Measurements from ENCODE around the gene AFF3. TPM values are rescaled to one million over a fixed set of nuclear protein-coding genes. Genes with fewer than 3 reads are reported as not detected.

The AFF3 gene
- total and polyA plus RNA-seq, 10 of the 15 experiments (the other 5 are each of a cell fraction or from before 2014, with no cell fraction given): 0.26 to 5.5 (median 3.0) TPM

DNA sequence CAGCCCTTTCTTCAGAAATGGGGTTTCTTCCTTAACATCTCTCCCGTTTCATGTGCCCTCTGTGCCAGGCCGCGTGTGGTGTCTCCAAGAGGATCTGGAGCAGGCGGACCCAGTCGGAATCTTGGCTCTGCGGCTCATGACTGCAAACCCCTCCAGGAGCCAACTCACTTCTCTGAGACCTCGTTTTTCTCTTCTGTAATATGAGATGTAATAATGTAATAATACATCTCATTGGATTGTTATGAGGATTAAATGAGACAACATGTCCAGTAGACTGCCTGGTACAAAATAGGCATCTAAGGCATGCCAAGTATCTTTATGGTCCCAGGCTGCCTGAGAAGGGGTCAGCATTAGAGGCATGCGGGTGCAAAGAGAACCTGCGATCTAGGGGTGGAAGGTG, 431.2 kb downstream of the AFF3 start:
- H3K9ac ChIP-seq (ENCODE audit: control insufficient read depth, insufficient read depth, low read length): no peak overlapping the region
- RAD21 ChIA-PET (ENCODE audit: unreplicated experiment): no interaction called here

More for the DNA sequence above, 431.2 kb downstream of the AFF3 start:
- ATAC-seq (no peak), DNase-seq (ENCODE audit: low read depth, low spot score) (no peak), FAIRE-seq (no peak)
- no peak overlapping the region for H2AFZ ChIP-seq (ENCODE audit: control insufficient read depth, low read depth, low read length)
- H3K4me3 ChIP-seq: no peak overlapping the region
- H3K27me3 ChIP-seq (replicated peaks in 1 of 2; ENCODE audit: control insufficient read depth in 2 of 2, insufficient read depth in 2 of 2, low read length in 1 of 2): no peaks in the 10 kb centered on the region
- ChIA-PET CTCF (no interaction called here), SMC1A (ENCODE audit: uncharacterized antibody, unreplicated experiment) (no interaction called here), POLR2A (no interaction called here)
- in situ Hi-C loops (cut with MboI) (no loop called here), intact Hi-C loops (cut with micrococcal nuclease; ENCODE audit: unreplicated experiment) (no loop called here)
- H3K9me3 ChIP-seq (replicated peaks; ENCODE audit: control insufficient read depth, insufficient read depth, low read length): no peaks in the 10 kb centered on the region
- no peak overlapping the region for H3K27ac ChIP-seq (ENCODE audit: control insufficient read depth, insufficient read depth)
- H3K4me1 ChIP-seq (ENCODE audit: control insufficient read depth, insufficient read depth, low read length): no peaks in the 10 kb centered on the region
- no TSS peak for BruUV-seq (replicated peaks)
- TF ChIP-seq NFIC (IDR thresholded peaks at IDR 0.05; ENCODE audit: low read depth, low read length): no peak
- no peak for TF ChIP-seq MLLT1 (IDR thresholded peaks at IDR 0.05)
- TF ChIP-seq STAT3 (IDR thresholded peaks at IDR 0.05; ENCODE audit: low read depth, low read length): no peak
- no peak for TF ChIP-seq BMI1 (IDR thresholded peaks at IDR 0.05; ENCODE audit: borderline replicate concordance)
- TF ChIP-seq RCOR1 (conservative IDR thresholded peaks at IDR 0.05; ENCODE audit: low read depth, low read length): no peak
- no peak for TF ChIP-seq NR2F1 (conservative IDR thresholded peaks at IDR 0.05)
- no peak for TF ChIP-seq CEBPB (IDR thresholded peaks at IDR 0.05; ENCODE audit: borderline replicate concordance in 1 of 2, low read depth in 2 of 2, low read length in 2 of 2)
- TF ChIP-seq KDM1A (IDR thresholded peaks at IDR 0.05; ENCODE audit: borderline replicate concordance): no peak
- no peak for TF ChIP-seq NR2C2 (IDR thresholded peaks at IDR 0.05; ENCODE audit: borderline replicate concordance, control insufficient read depth, insufficient read length, low read depth)
- TF ChIP-seq ASH2L (IDR thresholded peaks at IDR 0.05; ENCODE audit: borderline replicate concordance, low read depth): no peak
- no peak for TF ChIP-seq IRF5 (IDR thresholded peaks at IDR 0.05; ENCODE audit: borderline replicate concordance)
- no peak for TF ChIP-seq SIX5 (IDR thresholded peaks at IDR 0.05; ENCODE audit: low read depth, low read length, severe bottlenecking)
- TF ChIP-seq POU2F2 (IDR thresholded peaks at IDR 0.05; ENCODE audit: borderline replicate concordance, low read depth, low read length): no peak
- TF ChIP-seq, protein P1, sequence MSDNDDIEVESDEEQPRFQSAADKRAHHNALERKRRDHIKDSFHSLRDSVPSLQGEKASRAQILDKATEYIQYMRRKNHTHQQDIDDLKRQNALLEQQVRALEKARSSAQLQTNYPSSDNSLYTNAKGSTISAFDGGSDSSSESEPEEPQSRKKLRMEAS (IDR thresholded peaks at IDR 0.05; ENCODE audit: low read depth, low read length): no peak
- no peak overlapping the region for H3K4me2 ChIP-seq (ENCODE audit: control insufficient read depth, insufficient read depth)
- H3K36me3 ChIP-seq (ENCODE audit: control insufficient read depth in 2 of 2, insufficient read depth in 2 of 2, low read length in 1 of 2): no peaks in the 10 kb centered on the region
- 59% methylated on average over 9 of the region's 9 CpGs for WGBS (ENCODE audit: insufficient coverage, insufficient replicate concordance, low lambda C conversion rate, missing lambda C conversion rate)
- no peaks in the 10 kb centered on the region for H4K20me1 ChIP-seq (ENCODE audit: control insufficient read depth, insufficient read depth)
- H3K79me2 ChIP-seq (ENCODE audit: control insufficient read depth, insufficient read depth, low read length): no peaks in the 10 kb centered on the region

Data from GM12878 (cell line).